Stimulated activated CD8-positive, alpha-beta memory T cell treated with anti-CD3 and anti-CD28 coated beads, Interleukin-2, amount 100 ng/mL, for 1 hour (primary cell): ENCODE data around the gene SRD5A1.

Experiments used
- DNase-seq, 2 donors: peaks; one replicate each; pipeline ENCODE4 v3.0.0-alpha.2; 2020; ENCODE audit warnings: low read depth in 2 of 2

Gene SRD5A1

GRCh38 chr5:6712577-6713273 is 79.5 kb downstream of the SRD5A1 start:
- peak in 1 of 2 donors; percentile 92 for DNase-seq

- peak in 1 of 2 donors; percentile 93 for DNase-seq
Measured at GRCh38 chr5:6713274-6714225, 80.3 kb downstream of the SRD5A1 start, which contains the start of gene TENT4A. Gene TENT4A, plus strand, starts transcription at chr5:6713432. Its CDS starts 552 bp downstream, at chr5:6713984.

DNA sequence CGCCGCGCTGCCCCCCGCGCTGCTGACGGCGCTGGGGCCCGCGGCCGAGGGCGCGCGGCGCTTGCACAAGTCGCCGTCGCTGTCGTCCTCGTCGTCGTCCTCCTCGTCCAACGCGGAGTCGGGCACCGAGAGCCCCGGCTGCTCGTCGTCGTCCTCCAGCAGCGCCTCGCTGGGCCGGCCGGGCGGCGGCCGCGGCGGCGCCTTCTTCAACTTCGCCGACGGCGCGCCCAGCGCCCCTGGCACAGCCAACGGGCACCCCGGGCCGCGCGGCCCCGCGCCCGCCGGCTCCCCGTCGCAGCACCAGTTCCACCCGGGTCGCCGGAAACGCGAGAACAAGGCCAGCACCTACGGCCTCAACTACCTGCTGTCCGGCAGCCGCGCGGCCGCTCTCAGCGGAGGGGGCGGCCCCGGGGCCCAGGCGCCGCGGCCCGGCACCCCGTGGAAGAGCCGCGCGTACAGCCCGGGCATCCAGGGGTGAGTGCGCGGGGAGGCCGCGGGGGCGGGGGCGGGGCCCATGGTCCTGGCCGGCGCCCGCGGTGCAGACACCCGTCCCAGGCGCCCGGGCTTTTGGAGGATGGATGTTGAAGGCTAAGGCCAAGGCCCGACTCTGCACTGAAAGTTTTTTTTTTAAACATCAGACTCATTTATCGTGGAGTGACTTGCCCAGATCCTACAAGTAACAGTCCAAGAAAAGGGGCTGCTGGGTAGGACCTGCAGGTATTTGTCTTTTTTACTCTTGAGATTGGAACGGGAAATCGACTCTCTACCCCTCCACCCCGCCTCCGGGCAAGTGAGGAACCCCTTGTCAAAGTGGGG is 81.2 kb downstream of the SRD5A1 start:
- DNase-seq: no peak

DNA sequence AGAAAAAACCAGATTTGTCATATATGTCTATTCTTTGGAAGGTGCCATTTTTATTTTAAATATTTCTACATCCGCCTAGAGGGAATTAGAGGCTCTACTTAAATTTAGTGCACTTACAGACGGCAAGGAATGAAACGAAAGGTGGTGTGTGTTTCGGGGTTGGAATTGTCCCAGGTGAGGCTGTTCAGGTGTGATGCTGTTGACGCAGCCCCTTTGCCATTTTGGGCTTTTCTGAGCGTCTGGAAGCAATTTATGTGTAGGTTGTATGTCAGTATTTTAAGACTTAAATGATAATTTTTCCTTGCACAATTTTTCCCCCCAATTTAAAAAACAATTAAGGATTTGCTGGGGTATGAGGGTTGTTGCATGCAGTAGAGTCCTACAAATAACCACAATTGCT is 82.0 kb downstream of the SRD5A1 start:
- DNase-seq: no peak

- no peak for DNase-seq
Measured at GRCh38 chr5:6715758-6716628, 82.8 kb downstream of the SRD5A1 start.

- no peak for DNase-seq
Measured at GRCh38 chr5:6716629-6717149, 83.4 kb downstream of the SRD5A1 start.

DNA sequence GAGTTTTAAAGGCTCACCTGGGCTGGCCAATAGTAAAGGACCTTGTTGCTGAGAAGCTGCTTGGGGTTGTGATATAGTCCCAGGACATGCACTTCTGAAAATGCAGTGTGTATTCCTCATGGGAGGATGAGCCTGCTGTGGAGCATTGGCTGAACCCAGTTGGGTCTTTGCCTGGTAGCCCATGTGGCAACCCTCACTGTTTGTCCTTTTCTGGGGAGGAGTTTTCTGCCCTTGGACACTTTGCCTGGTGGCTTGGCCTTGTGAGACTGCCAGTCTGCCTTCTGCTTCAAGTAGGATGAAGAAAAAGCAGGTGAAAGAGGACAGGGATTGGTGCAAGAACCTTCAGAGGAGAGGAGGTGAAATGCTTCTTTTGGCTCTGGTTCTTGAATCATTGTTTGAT is 84.0 kb downstream of the SRD5A1 start:
- DNase-seq: no peak

- DNase-seq: no peak
Measured at GRCh38 chr5:6717687-6718086, 84.4 kb downstream of the SRD5A1 start.

DNA sequence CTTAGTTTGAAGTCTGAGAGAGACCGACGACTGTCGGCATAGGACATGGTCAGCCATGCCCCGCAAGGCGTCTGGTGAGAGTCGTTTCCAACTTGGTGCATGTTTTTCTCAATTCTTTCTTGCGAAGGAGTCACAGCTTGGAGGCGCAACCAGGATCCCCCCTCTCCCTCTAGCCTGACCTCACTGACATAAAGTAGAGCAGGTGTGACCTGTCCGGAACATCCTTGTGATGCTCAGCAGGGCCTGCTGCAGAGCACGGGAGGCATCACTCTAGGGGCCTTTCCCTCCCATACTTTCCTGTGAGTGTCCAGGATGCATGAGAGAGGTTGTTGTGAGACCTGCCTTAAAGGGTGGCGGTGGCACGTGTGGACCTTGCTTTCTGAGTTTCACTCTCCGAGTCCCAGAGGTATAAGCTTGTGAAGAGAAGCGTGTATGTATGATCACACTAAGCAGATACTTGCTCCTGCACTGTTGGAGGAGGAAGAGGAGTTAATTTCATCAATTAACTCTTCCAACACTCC is 85.0 kb downstream of the SRD5A1 start:
- no peak for DNase-seq

DNA sequence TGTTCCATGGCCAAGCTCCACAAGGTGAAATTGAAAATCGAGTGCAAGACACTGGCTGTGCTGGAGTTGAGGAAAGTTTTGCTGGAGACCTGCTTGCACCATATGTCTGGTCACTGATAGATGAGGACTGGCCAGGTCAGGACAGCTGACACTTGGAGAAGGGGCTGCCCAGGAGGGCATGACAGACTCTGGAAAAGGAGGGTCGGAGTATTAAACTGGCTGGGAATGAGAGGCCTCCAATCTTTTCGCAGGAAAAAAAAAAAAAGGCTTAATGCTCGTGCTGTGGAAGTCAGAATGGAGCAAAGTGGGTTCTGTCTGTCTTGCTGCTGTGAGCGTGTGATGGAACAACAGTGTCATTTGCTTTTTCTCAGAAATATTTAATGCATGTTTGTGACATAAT is 85.5 kb downstream of the SRD5A1 start:
- no peak for DNase-seq

GRCh38 chr5:6719417-6719816 is 86.2 kb downstream of the SRD5A1 start:
- DNase-seq: no peak

DNA sequence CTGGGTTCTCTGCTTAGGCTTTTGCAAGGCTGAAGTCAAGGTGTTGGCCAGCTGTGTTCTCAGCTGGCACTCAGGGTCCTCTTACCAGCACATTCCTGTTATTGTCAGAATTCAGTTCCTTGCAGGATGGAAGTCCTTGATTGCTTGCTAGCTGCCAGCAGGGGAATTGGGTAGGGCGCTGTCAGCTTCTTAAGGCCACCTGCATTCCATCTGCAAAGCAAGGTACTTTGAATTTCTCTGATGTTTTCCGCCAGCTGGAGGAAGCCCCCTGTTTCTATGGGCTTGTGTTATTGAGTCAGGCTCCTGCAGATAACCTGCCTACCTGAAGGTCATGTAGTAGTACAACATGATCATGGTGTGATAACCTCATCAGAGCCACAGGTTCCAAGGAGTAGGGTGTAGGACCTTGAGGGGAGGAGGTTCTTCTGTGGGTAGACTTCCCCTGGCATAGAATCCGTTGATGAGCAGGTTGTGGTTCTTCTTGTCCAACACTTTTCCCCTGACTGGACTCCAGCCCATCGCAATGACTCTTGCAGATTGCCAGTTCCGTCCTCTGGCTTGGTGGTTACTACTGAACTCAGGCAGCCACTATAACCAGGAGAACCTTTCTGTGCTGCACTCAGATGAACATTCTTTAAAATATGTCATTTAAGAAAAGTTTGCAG is 86.8 kb downstream of the SRD5A1 start:
- no peak for DNase-seq

GRCh38 chr5:6720561-6720921 is 87.3 kb downstream of the SRD5A1 start:
- DNase-seq: no peak

GRCh38 chr5:6721442-6721841 is 88.2 kb downstream of the SRD5A1 start:
- no peak for DNase-seq

GRCh38 chr5:6722015-6722414 is 88.8 kb downstream of the SRD5A1 start:
- no peak for DNase-seq

DNA sequence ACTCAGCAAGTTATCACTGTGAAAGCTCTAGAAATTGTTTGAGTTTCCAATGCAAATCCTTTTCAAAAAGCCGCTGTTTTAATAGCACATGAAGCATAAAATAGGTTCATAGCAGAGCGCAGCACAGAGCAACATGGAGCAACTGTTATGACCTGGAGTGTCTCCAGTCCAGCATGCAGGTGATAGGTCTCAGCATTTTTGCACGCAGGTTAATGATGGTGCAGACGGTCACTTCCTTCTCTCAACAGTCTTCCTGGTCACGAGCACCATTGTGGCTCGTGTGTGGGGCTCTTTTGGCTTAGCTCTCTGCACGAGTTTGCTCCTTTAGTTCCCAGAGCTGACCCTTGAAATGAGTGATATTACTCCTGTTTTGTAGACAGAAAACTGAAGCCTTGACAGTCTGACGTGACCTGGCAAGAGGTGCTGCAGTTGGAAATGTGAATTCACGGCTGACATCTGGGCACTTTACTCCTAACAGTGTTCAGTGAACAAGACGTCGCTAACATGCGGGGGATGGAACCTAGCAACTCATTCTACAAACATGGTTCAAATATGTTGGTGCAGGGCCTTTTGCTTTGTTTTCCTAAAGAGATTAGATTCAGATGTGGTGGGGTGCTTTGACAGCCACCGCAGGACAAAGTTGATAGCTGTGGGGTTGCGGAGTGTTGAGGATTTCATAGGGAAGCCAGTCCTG is 90.0 kb downstream of the SRD5A1 start:
- no peak for DNase-seq

DNA sequence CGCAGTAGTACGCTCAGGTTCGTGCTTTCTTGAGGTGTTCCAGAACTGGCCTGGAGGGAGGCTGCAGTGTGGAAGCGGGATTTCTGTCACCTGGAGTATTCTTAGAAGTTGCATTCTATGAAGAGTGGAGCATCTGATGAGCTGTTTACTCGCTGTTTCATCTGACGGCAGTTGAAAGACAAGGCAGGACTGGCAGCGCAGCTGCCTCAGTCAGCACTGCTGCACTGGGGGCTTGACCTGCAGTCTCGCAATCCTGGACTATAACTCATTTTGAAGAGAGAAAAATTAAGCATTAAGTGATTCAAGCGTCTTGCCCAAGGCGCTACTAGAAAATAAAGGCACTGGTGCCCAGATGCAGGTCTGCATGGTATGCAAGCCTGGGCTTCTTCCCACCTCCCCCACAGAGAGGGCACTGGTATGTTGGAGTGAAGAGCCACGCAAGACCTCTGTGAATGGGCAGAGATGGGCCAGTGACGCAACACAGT is 90.6 kb downstream of the SRD5A1 start:
- no peak for DNase-seq
